B cell (primary cell): ENCODE results near the gene IFRD1. TPM values are rescaled to one million over a fixed set of nuclear protein-coding genes. Genes with fewer than 3 reads are reported as not detected.

Experiments used
- ATAC-seq: fragments of 200-7000 bp; cut with Tn5 transposase; one replicate; pipeline ENCODE4 v1.10.0; 2021; ENCODE audit warnings: low read depth, mild to moderate bottlenecking, moderate number of reproducible peaks, moderate library complexity
- CTCF ChIA-PET: fragments of 350-600 bp; sonication (Branson Sonifier 250); formaldehyde crosslinking; loops from one replicate; lab custom pipeline; 2021; ENCODE audit warnings: antibody characterized with exemption, inconsistent platforms; lab: Charles Lee
- POLR2A ChIA-PET: fragments of 350-600 bp; sonication (Branson Sonifier 250); formaldehyde crosslinking; loops from one replicate; lab custom pipeline; 2021; ENCODE audit warnings: antibody characterized with exemption; lab: Charles Lee
- DNase-seq: peaks from one replicate; pipeline ENCODE4 v3.0.0; 2013
- H2AFZ ChIP-seq: 2 replicates; pipeline ENCODE4 v1.6.1; 2012; ENCODE audit warnings: mild to moderate bottlenecking, low read depth, low read length; ENCODE audit not compliant: insufficient read depth, poor library complexity, severe bottlenecking
- H3K27ac ChIP-seq, 2 donors: 1 replicate in 1 of 2; 2 replicates in 1 of 2; pipeline ENCODE4 v1.5.1; 2012 to 2013; ENCODE audit warnings: low read length in 2 of 2, mild to moderate bottlenecking in 2 of 2, moderate library complexity in 1 of 2
- H3K27me3 ChIP-seq, 4 experiments: fragments of 200-600 bp in 1 of 4; sonication (generic) in 1 of 4; replicated peaks in 1 of 4; 1 replicate in 2 of 4; 2 replicates in 2 of 4; pipeline versions ENCODE4 v1.6.1 to v1.7.0; 2013 to 2016; ENCODE audit warnings: low read length in 3 of 4, mild to moderate bottlenecking in 2 of 4, mixed read lengths in 1 of 4, moderate library complexity in 1 of 4; ENCODE audit not compliant: insufficient read depth in 4 of 4, control insufficient read depth in 3 of 4; ENCODE audit errors: control extremely low read depth in 1 of 4
- H3K36me3 ChIP-seq, 2 experiments: replicated peaks in 1 of 2; 1 replicate in 1 of 2; 2 replicates in 1 of 2; pipeline versions ENCODE4 v1.6.1 to v1.7.1; 2013; ENCODE audit warnings: low read length in 1 of 2; ENCODE audit not compliant: insufficient read depth in 2 of 2, control insufficient read depth in 1 of 2; ENCODE audit errors: control extremely low read depth in 1 of 2, extremely low read depth in 1 of 2
- H3K4me1 ChIP-seq, 2 donors: fragments of 200-600 bp in 1 of 2; sonication (generic) in 1 of 2; 1 replicate in 1 of 2; 2 replicates in 1 of 2; pipeline versions ENCODE4 v1.5.1 to v1.6.1; 2013 to 2017; ENCODE audit warnings: low read length in 2 of 2; ENCODE audit not compliant: control insufficient read depth in 2 of 2, insufficient read depth in 2 of 2
- H3K4me2 ChIP-seq: replicated peaks from 2 replicates; pipeline ENCODE3; 2012; ENCODE audit warnings: mild to moderate bottlenecking, low read depth, low read length; ENCODE audit not compliant: poor library complexity, severe bottlenecking
- H3K4me3 ChIP-seq, 5 experiments: fragments of 200-600 bp in 1 of 5; sonication (generic) in 1 of 5; 1 replicate in 3 of 5; 2 replicates in 2 of 5; pipeline versions ENCODE4 v1.5.1 to v1.7.0; 2011 to 2016; ENCODE audit warnings: low read length in 4 of 5, mild to moderate bottlenecking in 4 of 5, low read depth in 2 of 5, control low read depth in 1 of 5, moderate library complexity in 1 of 5; ENCODE audit not compliant: insufficient read depth in 1 of 5; ENCODE audit errors: control extremely low read depth in 1 of 5, extremely low read depth in 1 of 5
- H3K79me2 ChIP-seq: fragments of 200-600 bp; sonication (generic); one replicate; pipeline ENCODE4 v1.6.0; 2016; ENCODE audit warnings: low read length; ENCODE audit not compliant: control insufficient read depth, insufficient read depth
- H3K9ac ChIP-seq: fragments of 200-600 bp; sonication (generic); 2 replicates; pipeline ENCODE4 v1.6.1; 2017; ENCODE audit warnings: mild to moderate bottlenecking, low read length, moderate library complexity
- H3K9me3 ChIP-seq, 3 donors: one replicate each; pipeline versions ENCODE4 v1.6.1 to v1.7.1; 2013; ENCODE audit warnings: low read length in 2 of 3; ENCODE audit not compliant: control insufficient read depth in 2 of 3, insufficient read depth in 1 of 3; ENCODE audit errors: control extremely low read depth in 1 of 3
- H4K20me1 ChIP-seq: 2 replicates; pipeline ENCODE4 v1.6.0; 2012; ENCODE audit warnings: mild to moderate bottlenecking, low read length; ENCODE audit not compliant: insufficient read depth, control insufficient read depth, poor library complexity, severe bottlenecking
- H3K27ac Mint-ChIP-seq: one replicate; pipeline ENCODE4 v1.8.0; 2021; ENCODE audit warnings: mixed read lengths
- H3K27me3 Mint-ChIP-seq: one replicate; pipeline ENCODE4 v1.8.0; 2021; ENCODE audit warnings: mixed read lengths
- H3K4me1 Mint-ChIP-seq: one replicate; pipeline ENCODE4 v1.8.0; 2021; ENCODE audit warnings: mixed read lengths
- H3K4me3 Mint-ChIP-seq: one replicate; pipeline ENCODE4 v1.8.0; 2021; ENCODE audit warnings: mixed read lengths
- H3K9me3 Mint-ChIP-seq: one replicate; pipeline ENCODE4 v1.8.0; 2022; ENCODE audit warnings: mixed read lengths; ENCODE audit not compliant: insufficient read depth
- CTCF ChIP-seq: fragments of 200-600 bp; IDR thresholded peaks from one replicate; pipeline ENCODE4 v1.8.0; 2022; ENCODE audit warnings: antibody characterized with exemption, mild to moderate bottlenecking
- EZH2 ChIP-seq: IDR thresholded peaks from 2 replicates; pipeline ENCODE4 v1.6.1; 2012; ENCODE audit warnings: borderline replicate concordance, low read depth, mild to moderate bottlenecking, moderate library complexity, low read length; ENCODE audit not compliant: insufficient read depth, poor library complexity, severe bottlenecking
- WGBS: methylation state at CpG from one replicate; pipeline ENCODE4 v1.1.5; 2013; ENCODE audit warnings: missing lambda C conversion rate; ENCODE audit not compliant: insufficient coverage; 5-methylcytosine and 5-hydroxymethylcytosine counted together
- intact Hi-C: fragments of 100-400 bp; cut with micrococcal nuclease; formaldehyde crosslinking; loops from one replicate; pipeline ENCODE4 v1.10.0; 2022
- polyA plus RNA-seq: library from polyadenylated mRNA; depleted of rRNA; stranded (reverse); fragments of >200 nt; gene quantifications from 2 replicates; pipeline ENCODE4 v1.2.3, GENCODE V29; 2012
- total RNA-seq, 2 donors: library from RNA; stranded (reverse); fragments of 120-200 nt in 1 of 2; gene quantifications; 1 replicate in 1 of 2; 2 replicates in 1 of 2; pipeline versions ENCODE4 v1.2.3 to v1.2.4, GENCODE V29; 2013 to 2022

The IFRD1 gene
- total and polyA plus RNA-seq, 2 donors (not counting 1 experiment from before 2014, with no cell fraction given): 54.1 to 106 TPM

GRCh38 chr7:112433289-112433688 is 17.0 kb upstream of the IFRD1 start:
- peaks cover under 1% of the 10 kb centered on the region for H3K27me3 Mint-ChIP-seq
- H3K27ac ChIP-seq: no peak overlapping the region
- H3K4me2 ChIP-seq: no peak overlapping the region
- intact Hi-C loops: no loop called here
- H3K36me3 ChIP-seq: no peaks in the 10 kb centered on the region
- no peaks in the 10 kb centered on the region for H3K4me1 Mint-ChIP-seq
- H3K9ac ChIP-seq: no peak overlapping the region
- no peak overlapping the region for H2AFZ ChIP-seq
- H3K9me3 ChIP-seq: no peaks in the 10 kb centered on the region
- no peak overlapping the region for H3K27ac Mint-ChIP-seq
- no peaks in the 10 kb centered on the region for H4K20me1 ChIP-seq
- no peaks in the 10 kb centered on the region for H3K79me2 ChIP-seq
- H3K27me3 ChIP-seq: no peaks in the 10 kb centered on the region
- ATAC-seq (no peak), DNase-seq (no peak)
- ChIA-PET CTCF (no interaction called here), POLR2A (no interaction called here)
- TF ChIP-seq CTCF (no peak), EZH2 (no peak)
- H3K9me3 Mint-ChIP-seq: no peaks in the 10 kb centered on the region
- no peaks in the 10 kb centered on the region for H3K4me1 ChIP-seq
- H3K4me3 Mint-ChIP-seq: no peak overlapping the region
- no peak overlapping the region for H3K4me3 ChIP-seq
- WGBS: 56% methylated on average over 1 of the region's 1 CpG

- ChIA-PET CTCF (no interaction called here), POLR2A (no interaction called here)
- Histone ChIP-seq H2AFZ (no peak overlapping the region), H3K9me3 (no peaks in the 10 kb centered on the region), H3K27ac (no peak overlapping the region), H3K27me3 (no peaks in the 10 kb centered on the region), H3K4me1 (no peaks in the 10 kb centered on the region), H3K79me2 (no peaks in the 10 kb centered on the region), H3K4me3 (no peak overlapping the region), H3K36me3 (no peaks in the 10 kb centered on the region), H3K4me2 (no peak overlapping the region), H4K20me1 (no peaks in the 10 kb centered on the region), H3K9ac (no peak overlapping the region)
- no peak for DNase-seq
- ATAC-seq: no peak
- Mint-ChIP-seq H3K9me3 (no peaks in the 10 kb centered on the region), H3K27me3 (peaks cover 4% of the 10 kb centered on the region), H3K27ac (no peak overlapping the region), H3K4me3 (no peak overlapping the region), H3K4me1 (no peaks in the 10 kb centered on the region)
- 100% methylated on average over 1 of the region's 1 CpG for WGBS
- intact Hi-C loops: no loop called here
- TF ChIP-seq EZH2: no peak
- no peak for TF ChIP-seq CTCF
These were observed 13.2 kb upstream of the IFRD1 start for GRCh38 chr7:112437072-112437471.
